Stimulated activated CD4-positive, alpha-beta T cell treated with anti-CD3 and anti-CD28 coated beads, TNF-alpha, amount 100 ng/mL, for 24 hours (primary cell): ENCODE data around the gene NME7.
A peak's percentile ranks its signal among the peaks of the same experiment; 100 is the strongest.
"Not testable (repeated sequence)": the region's sequence is repeated elsewhere in the genome, so short reads cannot be mapped to it uniquely, and the experiment has no call there.

Experiments used
- DNase-seq, 3 experiments: peaks; one replicate each; pipeline ENCODE4 v3.0.0-alpha.2; 2020; ENCODE audit warnings: low read depth in 3 of 3

NME7 gene

DNA sequence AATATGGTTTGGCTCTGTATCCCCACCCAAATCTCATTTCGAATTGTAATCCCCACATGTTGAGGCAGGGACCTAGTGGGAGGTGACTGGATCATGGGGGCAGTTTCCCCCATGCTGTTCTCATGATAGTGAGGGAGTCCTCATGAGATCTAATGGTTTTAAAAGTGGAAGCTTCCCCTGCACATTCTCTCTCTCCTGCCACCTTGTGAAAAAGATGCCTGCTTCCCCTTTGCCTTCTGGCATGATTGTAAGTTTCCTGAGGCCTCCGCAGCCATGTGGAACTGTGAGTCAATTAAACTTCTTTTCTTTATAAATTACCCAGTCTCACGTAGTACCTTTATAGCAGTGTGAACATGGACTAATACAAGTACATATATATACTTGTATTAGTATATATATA lies 25.5 kb downstream of the NME7 start:
- not testable (repeated sequence) for DNase-seq

DNA sequence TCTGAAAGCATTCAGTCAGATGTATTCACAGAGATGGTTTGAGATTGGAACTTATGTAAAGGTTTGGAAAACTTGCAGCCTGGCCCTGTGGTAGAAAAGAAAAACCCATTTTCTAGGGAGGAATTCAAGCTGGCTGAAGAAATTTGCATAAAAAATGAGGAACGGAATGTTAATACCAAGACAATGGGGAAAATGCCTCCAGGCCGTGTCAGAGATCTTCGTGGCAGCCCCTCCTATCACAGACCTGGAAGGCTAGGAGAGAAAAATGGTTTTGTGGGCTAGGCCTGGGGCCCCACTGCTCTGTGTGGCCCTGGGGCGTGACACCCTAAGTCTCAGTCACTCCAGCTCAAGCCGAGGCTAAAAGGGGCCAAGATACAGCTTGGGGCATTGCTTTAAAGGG lies 26.7 kb downstream of the NME7 start:
- DNase-seq: no peak

DNA sequence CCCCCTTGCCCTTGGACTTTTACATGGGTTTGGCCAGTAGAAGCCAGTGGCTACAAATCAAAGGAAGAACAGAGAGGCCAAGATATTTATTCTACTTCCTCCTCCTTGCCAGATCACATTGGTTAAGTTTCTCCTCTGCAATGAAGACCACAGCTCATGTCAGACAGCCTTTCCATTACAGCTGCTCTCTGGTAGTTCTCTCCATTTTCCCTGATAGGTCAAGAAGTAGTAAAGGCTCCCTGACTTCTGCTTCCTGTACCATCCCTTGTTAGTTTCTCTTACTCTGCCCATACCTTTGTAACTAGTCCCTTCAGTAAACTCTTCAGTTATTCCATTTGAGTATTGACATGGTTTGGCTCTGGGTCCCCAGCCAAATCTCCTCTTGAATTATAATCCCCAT lies 27.8 kb downstream of the NME7 start:
- no peak for DNase-seq

DNA sequence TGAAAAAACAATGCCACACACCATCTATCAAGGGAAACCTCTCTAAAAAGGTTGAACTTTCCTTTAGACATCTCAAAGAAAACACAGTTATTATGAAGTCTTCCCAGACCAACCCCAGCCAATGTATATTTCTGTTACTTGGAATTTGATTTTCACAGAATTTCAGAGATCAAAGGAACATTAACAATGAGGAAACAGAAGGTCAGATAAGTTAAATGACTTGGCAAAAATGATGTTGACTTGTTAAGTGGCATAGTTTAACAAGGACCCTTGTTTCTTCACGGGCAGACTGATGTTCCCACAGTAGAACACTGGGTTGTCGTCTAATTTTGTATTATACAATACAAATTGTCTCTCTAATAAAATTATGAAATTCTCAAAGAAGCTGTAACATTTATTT lies 29.0 kb downstream of the NME7 start:
- no peak for DNase-seq

DNA sequence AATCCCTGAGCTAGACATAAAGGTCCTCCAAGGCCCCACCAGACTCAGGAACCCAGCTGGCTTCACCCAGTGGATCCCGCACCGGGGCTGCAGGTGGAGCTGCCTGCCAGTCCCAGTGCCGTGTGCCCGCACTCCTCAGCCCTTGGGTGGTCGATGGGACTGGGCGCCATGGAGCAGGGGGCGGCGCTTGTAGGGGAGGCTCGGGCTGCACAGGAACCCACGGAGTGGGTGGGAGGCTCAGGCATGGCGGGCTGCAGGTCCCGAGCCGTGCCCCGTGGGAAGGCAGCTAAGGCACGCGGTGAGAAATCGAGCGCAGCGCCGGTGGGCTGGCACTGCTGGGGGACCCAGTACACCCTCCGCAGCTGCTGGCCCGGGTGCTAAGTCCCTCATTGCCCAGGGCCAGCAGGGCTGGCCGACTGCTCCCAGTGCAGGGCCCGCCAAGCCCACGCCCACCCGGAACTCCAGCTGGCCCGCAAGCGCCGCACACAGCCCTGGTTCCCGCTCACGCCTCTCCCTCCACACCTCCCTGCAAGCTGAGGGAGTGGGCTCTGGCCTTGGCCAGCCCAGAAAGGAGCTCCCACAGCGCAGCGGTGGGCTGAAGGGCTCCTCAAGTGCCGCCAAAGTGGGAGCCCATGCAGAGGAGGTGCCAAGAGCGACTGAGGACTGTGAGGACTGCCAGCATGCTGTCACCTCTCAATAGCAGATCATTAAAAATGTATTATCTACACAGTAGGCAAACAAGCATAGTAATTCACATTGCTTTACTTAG lies 30.5 kb downstream of the NME7 start:
- not testable (repeated sequence) for DNase-seq

DNA sequence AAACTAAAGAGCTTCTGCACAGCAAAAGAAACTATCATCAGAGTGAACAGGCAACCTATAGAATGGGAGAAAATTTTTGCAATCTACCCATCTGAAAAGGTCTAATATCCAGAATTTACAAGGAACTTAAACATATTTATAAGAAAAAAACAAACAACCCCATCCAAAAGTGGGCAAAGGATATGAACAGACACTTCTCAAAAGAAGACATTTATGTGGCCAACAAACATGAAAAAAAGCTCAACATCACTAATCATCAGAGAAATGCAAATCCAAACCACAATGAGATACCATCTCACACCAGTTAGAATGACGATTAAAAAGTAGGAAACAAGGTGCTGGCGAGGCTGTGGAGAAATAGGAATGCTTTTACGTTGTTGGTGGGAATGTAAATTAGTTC lies 32.9 kb downstream of the NME7 start:
- DNase-seq: not testable (repeated sequence)

DNA sequence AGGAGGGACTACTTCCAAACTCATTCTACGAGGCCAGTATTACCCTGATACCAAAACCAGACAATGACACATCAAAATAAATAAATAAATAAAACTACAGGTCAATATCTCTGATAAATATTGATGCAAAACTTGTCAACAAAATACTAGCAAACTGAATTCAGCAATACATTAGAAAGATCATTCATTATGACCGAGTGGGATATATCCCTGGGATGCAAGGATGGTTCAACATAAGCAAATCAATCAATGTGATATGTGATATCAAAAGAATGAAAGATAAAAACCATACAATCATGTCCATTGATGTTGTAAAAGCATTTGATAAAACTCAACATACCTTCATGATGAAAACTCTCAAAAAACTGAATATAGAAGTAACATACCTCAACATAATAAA lies 36.7 kb downstream of the NME7 start:
- DNase-seq: no peak

DNA sequence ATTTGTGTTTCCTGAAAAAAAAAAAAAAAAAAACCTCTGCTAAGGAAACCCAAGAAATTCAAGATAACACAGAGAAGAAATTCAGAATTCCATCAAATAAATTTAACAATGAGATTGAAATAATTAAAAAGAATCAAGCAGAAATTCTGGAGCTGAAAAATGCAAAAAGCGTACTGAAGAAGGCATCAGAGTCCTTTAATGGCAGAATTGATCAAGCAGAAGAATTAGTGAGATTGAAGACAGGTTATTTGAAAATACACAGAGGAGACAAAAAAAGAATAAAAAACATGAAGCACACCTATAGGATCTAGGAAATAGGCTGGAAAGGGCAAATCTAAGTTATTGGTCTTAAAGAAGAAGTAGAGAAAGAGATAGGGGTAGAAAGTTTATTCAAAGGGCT lies 38.2 kb downstream of the NME7 start:
- no peak for DNase-seq

DNA sequence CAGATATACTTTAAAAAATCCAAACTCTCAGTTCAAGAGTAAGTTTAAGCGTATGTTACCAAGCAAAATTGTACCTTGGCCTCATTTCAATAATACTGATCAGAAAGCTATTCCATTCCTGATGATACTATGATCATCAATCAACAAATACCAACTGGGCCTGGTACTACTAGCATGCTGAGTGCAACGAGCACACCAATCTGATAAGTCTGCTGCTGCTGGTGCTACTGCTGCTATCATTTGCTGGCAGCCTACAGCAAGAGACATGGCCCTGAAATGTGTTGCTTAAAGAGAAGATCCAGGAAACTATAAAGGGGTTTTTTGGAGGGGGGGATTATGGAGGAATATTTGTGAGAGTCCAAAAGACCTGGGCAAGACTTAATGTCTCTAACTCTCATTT lies 39.7 kb downstream of the NME7 start:
- no peak for DNase-seq

DNA sequence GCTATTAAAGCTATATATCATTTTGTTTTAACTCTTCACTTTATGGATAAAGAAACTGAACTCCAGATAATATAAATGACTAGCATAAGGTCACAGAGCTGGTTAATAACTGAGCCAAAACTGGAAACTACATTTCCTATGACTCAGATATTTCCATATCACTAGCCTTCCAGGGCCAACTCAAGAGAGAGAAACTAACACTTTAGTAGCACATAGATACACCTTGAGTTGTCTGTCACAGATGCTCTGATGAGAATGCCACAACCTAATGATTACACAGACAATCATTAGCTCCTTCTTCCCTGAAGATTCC lies 40.7 kb downstream of the NME7 start:
- DNase-seq: no peak

DNA sequence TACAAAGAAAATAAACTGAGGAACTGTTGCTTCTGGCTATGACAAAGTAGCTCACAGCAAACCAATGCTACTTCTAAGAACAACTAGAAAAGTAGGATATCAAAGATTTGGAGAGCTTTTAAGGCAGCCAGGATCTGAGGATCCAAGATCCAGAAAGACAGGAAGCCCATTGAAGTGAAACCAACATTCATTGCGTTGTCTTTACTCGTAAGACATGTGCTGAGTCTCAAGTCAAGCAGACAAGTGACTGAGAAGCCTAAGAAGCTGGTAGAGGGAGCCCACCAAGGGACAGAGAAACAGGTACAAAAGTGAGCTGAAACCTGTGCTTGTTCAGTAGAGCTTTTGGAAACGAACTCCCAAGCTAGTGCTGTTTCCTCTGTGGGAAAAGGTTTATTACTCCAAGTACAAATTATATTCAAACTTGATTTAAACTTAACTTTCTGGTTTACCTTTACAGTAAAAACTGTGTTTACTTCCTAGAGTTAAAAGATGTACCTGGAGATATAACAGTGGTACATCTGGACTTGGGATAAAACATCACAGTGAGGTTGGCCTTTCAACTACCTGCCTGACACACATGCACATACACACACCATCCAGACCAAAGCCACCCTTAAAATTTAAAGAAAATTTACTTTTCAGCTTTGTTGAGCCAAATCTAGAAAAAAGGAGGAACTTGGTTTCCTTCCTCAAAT lies 41.2 kb downstream of the NME7 start:
- no peak for DNase-seq

DNA sequence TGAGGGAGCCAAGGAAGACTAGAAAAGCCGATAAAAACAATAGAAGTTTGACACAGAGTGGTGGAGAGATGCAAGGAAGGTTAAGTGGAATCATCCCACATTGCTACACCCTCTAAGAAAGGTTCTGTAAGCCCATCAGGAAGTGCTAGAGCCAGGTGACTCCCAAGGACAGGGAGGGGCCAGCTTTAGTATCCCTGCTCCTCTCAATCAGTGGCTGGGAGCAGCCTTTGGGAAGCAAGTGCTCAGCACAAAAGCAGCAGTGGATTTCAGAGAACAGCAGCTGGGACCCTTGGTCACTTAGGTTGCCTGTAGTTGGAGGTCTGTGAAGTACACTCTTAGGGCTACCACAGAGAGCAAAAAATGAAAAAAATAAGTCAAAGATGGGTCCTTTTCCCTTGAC lies 42.5 kb downstream of the NME7 start:
- no peak for DNase-seq

DNA sequence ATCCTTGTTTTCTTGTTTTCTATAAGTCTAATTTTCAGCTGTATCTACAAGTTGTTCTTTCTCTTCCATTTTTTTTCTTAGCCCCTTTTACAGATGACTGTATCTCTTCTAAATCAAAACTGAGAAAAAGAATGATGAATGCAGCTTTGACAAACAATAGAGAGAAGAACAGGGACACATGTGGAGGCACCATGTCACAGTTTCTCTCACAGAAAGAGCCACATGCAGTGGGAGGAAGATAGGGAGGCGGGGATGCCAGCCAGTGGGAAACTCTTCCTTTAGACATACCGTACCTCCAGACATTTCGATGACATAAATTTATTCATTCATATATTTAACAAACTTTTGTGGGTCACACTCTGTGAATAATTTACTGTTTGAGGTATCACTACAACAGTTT lies 45.5 kb downstream of the NME7 start:
- DNase-seq: no peak

DNA sequence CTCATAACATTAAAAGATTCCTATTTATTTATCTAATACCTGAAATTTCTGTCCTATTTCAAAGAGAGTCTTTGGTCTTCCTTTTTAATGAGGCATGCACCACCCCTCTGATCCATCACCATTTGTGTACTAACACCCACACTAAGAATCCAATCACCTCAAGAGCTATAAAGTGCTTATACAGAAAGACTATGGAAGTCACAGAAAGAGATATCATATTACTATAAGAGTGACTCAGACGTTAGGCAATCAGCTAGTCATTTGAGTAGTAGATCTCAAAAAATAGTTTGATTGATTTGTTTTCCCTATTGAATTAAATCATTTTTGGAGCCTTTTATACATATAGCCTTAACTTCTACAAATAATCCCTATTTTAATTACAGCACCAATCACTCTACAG lies 46.1 kb downstream of the NME7 start:
- no peak for DNase-seq

DNA sequence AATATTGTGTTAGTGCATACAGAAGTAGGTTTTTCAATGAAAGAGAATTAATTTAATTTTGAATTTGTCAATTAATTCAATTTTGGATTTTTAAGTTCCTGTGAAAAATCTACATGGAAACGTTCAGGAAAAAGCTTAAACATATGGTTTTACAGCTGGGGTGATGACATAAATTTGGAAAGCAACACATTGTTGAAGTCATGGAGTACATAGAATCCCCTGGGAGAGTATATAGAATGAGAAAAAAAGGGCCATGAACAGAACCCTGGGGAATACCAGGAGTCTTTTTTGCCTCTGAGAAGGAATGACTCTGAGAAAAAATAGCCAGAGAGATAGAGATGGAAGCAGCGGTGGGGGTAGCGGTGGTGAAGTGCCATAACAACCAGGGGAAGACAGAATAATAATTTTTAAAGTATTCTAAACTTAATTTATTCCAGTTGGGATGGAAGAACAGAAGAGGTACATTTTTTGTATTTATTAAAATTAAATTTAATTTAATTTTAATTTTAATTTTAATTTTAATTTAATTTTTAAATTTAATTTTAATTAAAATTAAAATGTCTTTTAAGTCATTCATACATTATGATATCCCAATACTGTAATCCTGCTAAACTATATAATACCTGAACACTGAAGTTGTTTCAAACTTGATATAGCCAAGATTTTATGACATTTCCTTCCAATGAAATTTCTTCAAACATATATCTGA lies 48.9 kb downstream of the NME7 start:
- no peak for DNase-seq

DNA sequence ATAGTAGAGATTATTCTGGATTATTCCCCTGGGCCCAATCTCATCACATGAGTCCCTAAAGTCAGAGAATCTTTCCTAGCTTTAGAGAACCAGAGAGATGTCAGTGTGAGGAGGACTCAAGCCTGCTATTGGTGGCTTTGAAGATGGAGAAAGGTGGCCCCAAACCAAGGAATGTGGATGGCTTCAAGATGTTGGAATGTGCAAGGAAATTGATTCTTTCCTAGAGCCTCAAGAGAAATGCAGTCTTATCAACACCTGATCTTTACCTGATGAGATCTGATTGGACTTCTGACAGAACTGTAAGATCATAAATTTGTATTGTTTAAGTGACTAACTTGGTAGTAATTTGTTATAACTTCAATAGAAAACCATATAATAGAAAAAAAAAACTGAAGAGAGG lies 51.0 kb downstream of the NME7 start:
- DNase-seq: no peak

DNA sequence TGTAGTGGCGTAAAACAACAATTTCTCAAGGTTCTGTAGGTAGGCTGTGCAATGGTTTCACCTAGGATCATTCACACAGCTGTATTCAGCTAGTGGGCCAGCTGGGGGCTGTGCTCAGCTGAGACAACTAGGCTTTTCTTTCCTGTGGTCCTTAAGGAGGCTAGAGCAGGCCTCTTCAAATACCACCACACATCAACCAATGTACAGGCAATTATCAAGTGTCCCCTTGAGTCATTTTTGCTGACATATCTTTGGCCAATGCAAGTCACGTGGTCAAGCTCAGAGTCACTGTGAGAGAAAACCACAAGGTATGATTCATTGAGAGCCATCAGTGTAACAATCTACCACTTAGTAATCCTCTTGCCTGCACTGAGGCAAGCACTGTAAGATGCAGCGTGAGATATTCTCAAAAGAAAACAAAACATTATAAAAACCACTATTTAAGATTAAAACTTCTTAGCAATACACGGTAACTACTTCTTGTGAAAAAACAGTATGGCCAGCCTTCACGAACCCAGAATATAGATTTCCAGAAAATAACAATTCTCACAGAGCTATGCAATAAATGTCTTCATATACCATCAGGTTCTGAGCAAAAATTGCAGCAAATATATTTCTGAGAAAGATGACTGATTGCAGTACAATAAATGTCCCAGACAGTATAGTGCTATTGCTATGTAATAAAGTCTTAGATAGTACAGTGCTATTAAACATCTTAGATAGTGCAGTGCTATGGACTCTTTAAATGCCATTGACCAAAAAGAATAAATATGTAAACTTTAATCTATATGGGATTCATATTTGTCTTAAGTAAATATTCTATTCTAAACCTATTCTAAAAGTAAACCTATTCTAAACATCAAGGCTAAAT lies 55.3 kb downstream of the NME7 start:
- peak in 2 of 3 experiments; percentile 6 to 10 for DNase-seq

DNA sequence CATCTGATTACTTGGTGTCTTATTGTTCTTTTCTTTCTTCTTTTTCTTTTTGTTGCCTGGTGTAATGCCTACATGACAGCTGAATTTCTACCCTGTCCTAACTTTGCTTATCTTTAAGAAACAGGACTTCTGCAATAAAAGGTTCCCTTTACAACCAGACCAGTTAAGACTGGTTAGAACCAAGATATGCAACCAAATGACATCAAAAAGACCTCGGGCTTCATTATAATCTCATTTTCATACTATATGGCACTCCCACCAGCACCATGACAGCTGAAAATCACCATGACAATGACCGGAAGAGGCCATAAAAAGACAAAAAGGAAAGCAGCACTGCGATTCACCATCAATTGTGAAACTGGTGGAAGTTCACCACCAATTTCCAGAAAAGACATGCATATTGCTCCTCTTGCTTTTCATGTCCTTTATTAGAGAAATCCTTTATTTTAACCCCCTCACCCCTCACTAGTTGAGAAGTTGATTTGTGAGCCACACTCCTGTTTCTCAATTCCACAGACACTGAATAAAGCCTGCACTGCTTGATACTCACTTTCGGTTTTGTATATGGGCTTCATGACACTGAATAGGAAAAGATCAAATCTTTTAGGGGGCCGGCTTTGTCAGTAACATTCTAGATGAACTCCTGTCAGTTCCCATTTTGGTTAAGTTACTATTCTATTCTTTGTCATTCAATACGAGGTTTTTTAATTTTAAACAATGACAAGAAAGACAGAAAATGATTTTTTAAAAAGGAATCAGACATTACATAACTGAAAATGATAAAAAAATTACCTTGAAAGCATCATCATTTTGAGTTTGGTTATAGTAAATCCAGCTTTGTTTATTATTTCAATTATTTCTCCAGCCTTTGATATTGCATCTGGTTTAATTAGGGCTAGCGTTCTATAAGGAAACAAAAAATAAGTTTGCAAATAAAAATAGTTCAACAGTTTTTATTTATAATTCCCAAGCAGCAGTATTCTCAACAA lies 58.1 kb downstream of the NME7 start:
- DNase-seq: no peak

DNA sequence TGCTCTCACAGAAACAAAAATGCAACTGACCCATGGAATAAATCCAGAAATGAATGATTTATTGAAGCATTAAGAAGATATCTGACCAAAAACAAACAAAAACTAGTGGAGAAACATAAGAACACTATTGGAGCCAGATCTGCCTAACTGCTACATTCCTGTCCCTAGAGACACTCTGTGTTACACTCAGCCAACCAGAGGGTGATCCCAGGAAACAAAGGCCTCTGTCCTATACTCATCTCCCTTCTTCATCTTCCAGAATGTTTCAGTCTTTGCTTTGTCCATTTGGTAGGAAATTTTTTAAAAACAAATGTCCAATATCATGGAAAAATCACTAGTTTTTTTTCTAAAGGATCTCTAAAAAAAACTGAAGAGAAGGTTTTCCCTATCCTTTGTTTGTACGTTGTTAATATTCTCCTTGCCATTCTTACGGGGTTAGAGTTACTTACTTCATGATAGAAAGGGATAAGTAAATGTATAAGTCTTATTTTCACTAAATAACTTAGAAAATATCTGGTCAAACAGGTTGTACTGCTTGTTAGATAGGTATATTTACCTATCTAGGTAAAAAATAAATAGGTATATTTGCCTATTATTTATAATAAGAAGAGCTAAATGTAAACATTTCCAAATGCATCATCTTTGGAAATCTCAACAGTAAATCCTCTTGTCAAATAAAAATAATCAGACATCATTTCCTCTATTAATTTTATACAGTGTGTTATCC lies 59.1 kb downstream of the NME7 start:
- no peak for DNase-seq

DNA sequence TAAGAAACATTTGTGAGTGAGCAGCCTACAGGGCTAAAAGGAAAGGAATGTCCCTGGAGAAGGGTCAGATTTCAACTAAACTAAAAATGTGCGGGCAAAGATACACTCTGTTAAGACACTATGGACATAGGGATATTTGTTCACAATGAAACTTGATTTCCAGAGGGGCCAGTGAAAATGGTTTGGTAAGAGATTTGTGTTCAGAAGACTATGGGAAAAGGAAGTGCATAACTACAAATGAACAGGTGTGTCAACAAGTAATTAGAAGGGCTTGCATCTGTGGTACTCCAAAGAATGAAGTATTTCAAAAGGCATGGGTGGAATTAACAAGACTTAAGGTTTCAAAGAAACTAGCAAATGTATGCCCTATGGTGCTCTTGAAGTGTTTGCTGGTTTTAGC lies 60.4 kb downstream of the NME7 start:
- no peak for DNase-seq
